Stimulated activated naive CD8-positive, alpha-beta T cell treated with anti-CD3 and anti-CD28 coated beads, Interleukin-15, amount 100 ng/mL, for 72 hours (primary cell): Measurements from ENCODE around the gene DCAF5.

Experiments used
- ATAC-seq: fragments of 150-1000 bp; cut with Tn5 transposase; 2 replicates; pipeline ENCODE4 v1.10.0; 2021; ENCODE audit warnings: mild to moderate bottlenecking, moderate library complexity
- DNase-seq, 2 donors: peaks; one replicate each; pipeline ENCODE4 v3.0.0; 2021 to 2022
- H3K27ac Mint-ChIP-seq, 2 donors: one replicate each; pipeline ENCODE4 v1.8.0; 2022; ENCODE audit warnings: mild to moderate bottlenecking in 2 of 2, mixed read lengths in 2 of 2, moderate library complexity in 2 of 2
- H3K27me3 Mint-ChIP-seq: one replicate; pipeline ENCODE4 v1.8.0; 2022; ENCODE audit warnings: mixed read lengths
- H3K4me1 Mint-ChIP-seq: one replicate; pipeline ENCODE4 v1.8.0; 2022; ENCODE audit warnings: mild to moderate bottlenecking, mixed read lengths
- H3K4me3 Mint-ChIP-seq, 2 donors: one replicate each; pipeline ENCODE4 v1.8.0; 2022; ENCODE audit warnings: mild to moderate bottlenecking in 2 of 2, mixed read lengths in 2 of 2, moderate library complexity in 1 of 2
- H3K9me3 Mint-ChIP-seq, 2 donors: one replicate each; pipeline ENCODE4 v1.8.0; 2022; ENCODE audit warnings: mixed read lengths in 2 of 2

DCAF5 gene

DNA sequence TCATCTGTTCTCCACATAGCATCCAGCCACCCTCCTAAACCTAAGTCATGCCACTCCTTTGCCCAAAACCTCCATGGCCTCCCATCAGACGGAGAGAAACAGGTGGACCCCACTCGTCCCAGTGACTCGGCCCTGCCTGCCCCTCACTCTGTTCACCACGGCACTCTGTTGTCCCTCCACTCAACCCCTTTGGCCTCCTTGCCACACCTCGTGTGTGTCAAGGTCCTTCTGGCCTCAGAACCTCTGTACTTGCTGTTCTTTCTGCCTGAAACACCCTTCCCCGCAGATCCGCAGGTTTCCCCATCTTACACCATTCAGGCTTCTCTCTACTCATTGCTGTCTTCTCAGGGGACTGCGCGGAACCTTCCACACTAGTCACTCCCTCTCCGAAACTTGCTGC is 149.3 kb downstream of the DCAF5 start:
- no peaks in the 10 kb centered on the region for H3K4me1 Mint-ChIP-seq
- DNase-seq, result no peak
- no peak overlapping the region for H3K4me3 Mint-ChIP-seq
- ATAC-seq, result no peak
- H3K27me3 Mint-ChIP-seq, result no peaks in the 10 kb centered on the region
- H3K9me3 Mint-ChIP-seq, result no peaks in the 10 kb centered on the region
- peak overlapping the region in 1 of 2 donors; percentile 52 for H3K27ac Mint-ChIP-seq

GRCh38 chr14:69002069-69002468 is 150.8 kb downstream of the DCAF5 start:
- DNase-seq (no peak), ATAC-seq (no peak)
- H3K4me1 Mint-ChIP-seq, result no peaks in the 10 kb centered on the region
- H3K4me3 Mint-ChIP-seq, result no peak overlapping the region
- no peak overlapping the region for H3K27ac Mint-ChIP-seq
- H3K9me3 Mint-ChIP-seq, result no peaks in the 10 kb centered on the region
- H3K27me3 Mint-ChIP-seq, result no peaks in the 10 kb centered on the region

DNA sequence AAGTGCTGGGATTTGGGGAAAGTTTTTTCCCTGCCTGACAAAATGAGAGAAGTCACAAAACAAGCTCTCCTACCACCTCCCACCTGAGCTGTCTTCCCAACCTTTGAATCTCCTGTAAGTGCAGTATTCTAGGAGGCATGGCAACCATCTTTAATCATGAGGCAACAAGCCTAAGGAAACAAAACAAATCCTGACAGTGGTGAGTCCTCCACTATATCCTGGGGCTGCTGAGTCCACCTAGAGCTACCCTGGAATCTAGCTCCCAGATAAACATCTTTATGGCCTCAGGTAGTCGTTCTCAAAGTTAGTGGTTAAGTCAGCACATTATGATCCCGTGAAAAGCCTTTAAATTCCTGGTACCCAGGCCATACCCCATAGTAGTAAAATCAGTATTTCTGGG is 151.5 kb downstream of the DCAF5 start:
- Mint-ChIP-seq H3K27me3 (no peaks in the 10 kb centered on the region), H3K4me3 (no peak overlapping the region), H3K9me3 (no peaks in the 10 kb centered on the region), H3K27ac (no peak overlapping the region), H3K4me1 (no peaks in the 10 kb centered on the region)
- ATAC-seq (no peak), DNase-seq (no peak)
